A549 (cell line): ENCODE measurements around the gene CXCL5.

Experiments used
- CBX2 ChIP-seq: fragments of 200-600 bp; sonication (generic); IDR thresholded peaks from 2 replicates; pipeline ENCODE4 v1.6.1; 2016; ENCODE audit warnings: low read depth, mild to moderate bottlenecking, borderline replicate concordance
- CTCF ChIP-seq: fragments of >200 bp; sonication (Bioruptor Twin); formaldehyde crosslinking; IDR thresholded peaks from 3 replicates; pipeline ENCODE4 v1.5.1; 2016
- RNF2 ChIP-seq: fragments of 200-600 bp; sonication (generic); IDR thresholded peaks from 2 replicates; pipeline ENCODE4 v1.6.1; 2016; ENCODE audit warnings: low read depth, mild to moderate bottlenecking, antibody characterized with exemption, moderate library complexity, borderline replicate concordance
- SMC3 ChIP-seq: fragments of >200 bp; sonication (Bioruptor Twin); formaldehyde crosslinking; IDR thresholded peaks from 3 replicates; pipeline ENCODE4 v1.6.1; 2018; ENCODE audit warnings: inconsistent platforms

- TF ChIP-seq RNF2 (no peak), CTCF (no peak), SMC3 (no peak), CBX2 (no peak)
Observed at GRCh38 chr4:73989031-73989430, 9.4 kb downstream of the CXCL5 start.
